ENCODE results near the gene FXYD3. TPM values are rescaled to one million over a fixed set of nuclear protein-coding genes. Genes with fewer than 3 reads are reported as not detected.
A peak's percentile ranks its signal among the peaks of the same experiment; 100 is the strongest.

Gene FXYD3
- total and polyA plus RNA-seq, 4 donors: 0.32 to 0.45 TPM; not detected in 2

DNA sequence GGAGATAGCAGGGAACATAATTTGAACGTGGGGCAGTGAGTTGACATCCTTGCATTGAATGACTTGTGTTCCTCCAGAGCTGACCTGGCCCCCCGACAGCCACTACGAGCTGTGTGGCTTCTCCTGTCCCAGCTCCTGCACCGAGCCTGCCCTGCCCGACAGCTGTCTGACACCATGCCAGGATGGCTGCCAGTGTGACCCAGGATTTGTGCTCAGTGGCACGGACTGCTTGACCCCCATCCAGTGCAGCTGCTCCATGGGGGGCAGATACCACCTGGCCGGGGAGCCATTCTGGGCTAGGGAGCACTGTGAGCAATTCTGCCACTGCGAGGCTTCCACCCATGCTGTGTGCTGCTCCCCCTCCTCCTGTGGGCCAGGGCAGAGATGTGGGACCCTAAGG lies 29.2 kb upstream of the FXYD3 start:
- Histone ChIP-seq H3K9me3 (ENCODE audit: control insufficient read depth in 4 of 4, low read length in 3 of 4) (no peaks in the 10 kb centered on the region), H3K9ac (ENCODE audit: low read depth in 1 of 2, low read length in 2 of 2) (no peak overlapping the region), H3K4me3 (ENCODE audit: low read depth in 1 of 3, low read length in 3 of 3) (no peak overlapping the region), H3K27me3 (ENCODE audit: control insufficient read depth in 4 of 4, insufficient read depth in 4 of 4, low read length in 3 of 4) (no peaks in the 10 kb centered on the region), H3K36me3 (ENCODE audit: control insufficient read depth in 4 of 4, insufficient read depth in 3 of 4, low read depth in 1 of 4, low read length in 3 of 4) (no peaks in the 10 kb centered on the region), H3K4me1 (ENCODE audit: control insufficient read depth in 4 of 4, insufficient read depth in 4 of 4, low read length in 3 of 4) (peaks cover 3 to 35% (median 22%) of the 10 kb centered on the region in 4 donors), H3K27ac (ENCODE audit: low read depth in 1 of 2, low read length in 2 of 2) (no peak overlapping the region)
- 87% methylated on average over 8 of the region's 8 CpGs for WGBS
- no peak for TF ChIP-seq RAD21 (IDR thresholded peaks at IDR 0.05)
- DNase-seq (ENCODE audit: low spot score): no peak

DNA sequence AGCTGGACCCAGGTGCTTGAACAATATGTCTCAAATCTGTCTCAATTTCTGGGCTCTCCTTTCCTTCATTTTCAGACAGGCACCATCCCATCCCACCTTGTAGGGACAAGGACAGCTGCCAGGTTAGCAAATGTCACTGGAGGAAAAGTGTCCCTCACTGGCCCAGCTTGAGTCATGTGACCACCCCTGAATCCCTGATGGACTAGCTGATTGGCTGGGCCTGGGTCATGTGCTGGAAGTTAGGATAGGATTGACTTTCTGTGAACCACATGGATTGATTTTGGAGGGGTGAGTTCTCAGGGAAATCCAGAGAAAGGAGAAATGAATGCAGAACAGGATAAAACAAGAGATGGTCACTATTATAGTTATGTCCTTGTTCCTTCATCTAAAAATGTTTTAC lies 28.2 kb upstream of the FXYD3 start:
- Histone ChIP-seq H3K27ac (ENCODE audit: low read depth in 1 of 2, low read length in 2 of 2) (no peak overlapping the region), H3K9ac (ENCODE audit: low read depth in 1 of 2, low read length in 2 of 2) (no peak overlapping the region), H3K4me1 (ENCODE audit: control insufficient read depth in 4 of 4, insufficient read depth in 4 of 4, low read length in 3 of 4) (peaks cover 3 to 32% (median 18%) of the 10 kb centered on the region in 4 donors), H3K36me3 (ENCODE audit: control insufficient read depth in 4 of 4, insufficient read depth in 3 of 4, low read depth in 1 of 4, low read length in 3 of 4) (no peaks in the 10 kb centered on the region), H3K4me3 (ENCODE audit: low read depth in 1 of 3, low read length in 3 of 3) (no peak overlapping the region), H3K9me3 (ENCODE audit: control insufficient read depth in 4 of 4, low read length in 3 of 4) (no peaks in the 10 kb centered on the region), H3K27me3 (ENCODE audit: control insufficient read depth in 4 of 4, insufficient read depth in 4 of 4, low read length in 3 of 4) (no peaks in the 10 kb centered on the region)
- TF ChIP-seq, protein P1, sequence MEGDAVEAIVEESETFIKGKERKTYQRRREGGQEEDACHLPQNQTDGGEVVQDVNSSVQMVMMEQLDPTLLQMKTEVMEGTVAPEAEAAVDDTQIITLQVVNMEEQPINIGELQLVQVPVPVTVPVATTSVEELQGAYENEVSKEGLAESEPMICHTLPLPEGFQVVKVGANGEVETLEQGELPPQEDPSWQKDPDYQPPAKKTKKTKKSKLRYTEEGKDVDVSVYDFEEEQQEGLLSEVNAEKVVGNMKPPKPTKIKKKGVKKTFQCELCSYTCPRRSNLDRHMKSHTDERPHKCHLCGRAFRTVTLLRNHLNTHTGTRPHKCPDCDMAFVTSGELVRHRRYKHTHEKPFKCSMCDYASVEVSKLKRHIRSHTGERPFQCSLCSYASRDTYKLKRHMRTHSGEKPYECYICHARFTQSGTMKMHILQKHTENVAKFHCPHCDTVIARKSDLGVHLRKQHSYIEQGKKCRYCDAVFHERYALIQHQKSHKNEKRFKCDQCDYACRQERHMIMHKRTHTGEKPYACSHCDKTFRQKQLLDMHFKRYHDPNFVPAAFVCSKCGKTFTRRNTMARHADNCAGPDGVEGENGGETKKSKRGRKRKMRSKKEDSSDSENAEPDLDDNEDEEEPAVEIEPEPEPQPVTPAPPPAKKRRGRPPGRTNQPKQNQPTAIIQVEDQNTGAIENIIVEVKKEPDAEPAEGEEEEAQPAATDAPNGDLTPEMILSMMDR (IDR thresholded peaks at IDR 0.05; ENCODE audit: low read depth, low read length, missing input control): no peak
- TF ChIP-seq RXRA (IDR thresholded peaks at IDR 0.05): no peak
- no peak for TF ChIP-seq NR2F2 (IDR thresholded peaks at IDR 0.05)
- TF ChIP-seq HNF4A (conservative IDR thresholded peaks at IDR 0.05): no peak
- TF ChIP-seq FOXA1 (IDR thresholded peaks at IDR 0.05): no peak
- no peak for DNase-seq (ENCODE audit: low spot score)

- Histone ChIP-seq H3K9ac (ENCODE audit: low read depth in 1 of 2, low read length in 2 of 2) (no peak overlapping the region), H3K4me1 (ENCODE audit: control insufficient read depth in 4 of 4, insufficient read depth in 4 of 4, low read length in 3 of 4) (peaks cover 3 to 28% (median 17%) of the 10 kb centered on the region in 4 donors), H3K9me3 (ENCODE audit: control insufficient read depth in 4 of 4, low read length in 3 of 4) (no peaks in the 10 kb centered on the region), H3K4me3 (ENCODE audit: low read depth in 1 of 3, low read length in 3 of 3) (no peak overlapping the region), H3K36me3 (ENCODE audit: control insufficient read depth in 4 of 4, insufficient read depth in 3 of 4, low read depth in 1 of 4, low read length in 3 of 4) (no peaks in the 10 kb centered on the region), H3K27me3 (ENCODE audit: control insufficient read depth in 4 of 4, insufficient read depth in 4 of 4, low read length in 3 of 4) (no peaks in the 10 kb centered on the region), H3K27ac (ENCODE audit: low read depth in 1 of 2, low read length in 2 of 2) (no peak overlapping the region)
- DNase-seq (ENCODE audit: low spot score): no peak
- TF ChIP-seq HNF4A (conservative IDR thresholded peaks at IDR 0.05) (peak in 1 of 2 donors; percentile 3), FOXA2 (IDR thresholded peaks at IDR 0.05) (no peak)
- WGBS: 82% methylated on average over 8 of the region's 8 CpGs
Measured at GRCh38 chr19:35088131-35088913, 27.3 kb upstream of the FXYD3 start.

GRCh38 chr19:35089554-35089953 lies 26.1 kb upstream of the FXYD3 start:
- no peak for TF ChIP-seq MAX (IDR thresholded peaks at IDR 0.05)
- TF ChIP-seq RXRA (IDR thresholded peaks at IDR 0.05): peak in 1 of 2 donors; percentile 10
- 37% methylated on average over 8 of the region's 8 CpGs for WGBS
- no peak for DNase-seq (ENCODE audit: low spot score)
- H3K27ac ChIP-seq (ENCODE audit: low read depth in 1 of 2, low read length in 2 of 2): peak overlapping the region; percentile 80 to 92
- no peaks in the 10 kb centered on the region for H3K9me3 ChIP-seq (ENCODE audit: control insufficient read depth in 4 of 4, low read length in 3 of 4)
- no peak overlapping the region for H3K4me3 ChIP-seq (ENCODE audit: low read depth in 1 of 3, low read length in 3 of 3)
- H3K9ac ChIP-seq (ENCODE audit: low read depth in 1 of 2, low read length in 2 of 2): no peak overlapping the region
- no peaks in the 10 kb centered on the region for H3K36me3 ChIP-seq (ENCODE audit: control insufficient read depth in 4 of 4, insufficient read depth in 3 of 4, low read depth in 1 of 4, low read length in 3 of 4)
- no peaks in the 10 kb centered on the region for H3K27me3 ChIP-seq (ENCODE audit: control insufficient read depth in 4 of 4, insufficient read depth in 4 of 4, low read length in 3 of 4)
- peaks cover 3 to 28% (median 17%) of the 10 kb centered on the region in 4 donors for H3K4me1 ChIP-seq (ENCODE audit: control insufficient read depth in 4 of 4, insufficient read depth in 4 of 4, low read length in 3 of 4)

Data from liver (tissue), 9 donors.